ENCODE measurements around the gene PACS2. TPM values are rescaled to one million over a fixed set of nuclear protein-coding genes. Genes with fewer than 3 reads are reported as not detected.

PACS2 gene
- 53.4 and 61.7 TPM in 2 replicates for total RNA-seq

DNA sequence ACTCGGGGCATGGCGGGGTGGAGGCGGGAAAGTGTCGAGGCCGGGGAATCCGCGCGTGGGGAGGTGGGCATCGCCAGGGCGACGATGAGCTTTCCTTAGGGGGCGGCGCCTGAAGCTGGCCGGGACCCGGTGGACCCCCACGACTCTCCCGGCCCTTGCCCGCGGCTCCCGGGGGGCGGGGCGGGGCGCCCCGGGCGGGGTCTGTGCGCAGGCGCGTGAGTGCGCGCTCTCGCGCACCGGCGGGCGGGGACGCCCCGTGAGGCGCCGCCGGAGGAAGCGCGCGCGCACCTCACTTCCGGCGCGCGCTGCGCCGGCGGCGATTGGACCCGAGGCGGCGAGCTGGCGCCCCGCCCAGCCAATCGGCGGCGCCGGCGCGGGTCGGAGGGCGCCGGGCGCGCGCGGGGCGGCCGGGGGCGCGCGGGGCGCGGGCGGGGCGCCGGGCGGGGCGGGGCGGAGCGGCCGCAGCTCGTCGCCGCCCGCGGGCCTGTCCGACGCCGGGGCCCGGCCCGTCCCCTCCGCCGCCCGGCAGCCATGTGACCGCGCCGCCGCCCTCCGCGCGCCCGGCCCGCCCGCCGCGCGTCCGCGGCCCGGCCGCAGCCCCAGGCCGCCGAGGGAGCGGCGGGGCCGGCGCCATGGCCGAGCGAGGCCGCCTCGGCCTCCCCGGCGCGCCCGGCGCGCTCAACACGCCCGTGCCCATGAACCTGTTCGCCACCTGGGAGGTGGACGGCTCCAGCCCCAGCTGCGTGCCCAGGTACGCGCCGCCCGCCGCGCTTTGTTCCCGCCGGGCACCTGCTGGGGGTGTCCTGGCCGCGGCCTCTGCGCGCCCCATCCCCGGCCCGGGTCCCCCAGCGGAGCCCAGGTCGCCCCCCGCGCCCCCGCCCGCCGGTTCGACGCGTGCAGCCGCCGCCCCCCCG is at the start of gene PACS2:
Gene PACS2, plus strand, starts transcription at position 462 of the 914 bp plus-strand sequence. Its CDS starts 171 bp downstream, at position 633.

GRCh38 chr14:105300542-105301102 is 13.9 kb upstream of the PACS2 start, which contains the start of gene BRF1:
Gene BRF1, minus strand, starts transcription at chr14:105301001. Its CDS starts 372 bp downstream, at chr14:105300629.

DNA sequence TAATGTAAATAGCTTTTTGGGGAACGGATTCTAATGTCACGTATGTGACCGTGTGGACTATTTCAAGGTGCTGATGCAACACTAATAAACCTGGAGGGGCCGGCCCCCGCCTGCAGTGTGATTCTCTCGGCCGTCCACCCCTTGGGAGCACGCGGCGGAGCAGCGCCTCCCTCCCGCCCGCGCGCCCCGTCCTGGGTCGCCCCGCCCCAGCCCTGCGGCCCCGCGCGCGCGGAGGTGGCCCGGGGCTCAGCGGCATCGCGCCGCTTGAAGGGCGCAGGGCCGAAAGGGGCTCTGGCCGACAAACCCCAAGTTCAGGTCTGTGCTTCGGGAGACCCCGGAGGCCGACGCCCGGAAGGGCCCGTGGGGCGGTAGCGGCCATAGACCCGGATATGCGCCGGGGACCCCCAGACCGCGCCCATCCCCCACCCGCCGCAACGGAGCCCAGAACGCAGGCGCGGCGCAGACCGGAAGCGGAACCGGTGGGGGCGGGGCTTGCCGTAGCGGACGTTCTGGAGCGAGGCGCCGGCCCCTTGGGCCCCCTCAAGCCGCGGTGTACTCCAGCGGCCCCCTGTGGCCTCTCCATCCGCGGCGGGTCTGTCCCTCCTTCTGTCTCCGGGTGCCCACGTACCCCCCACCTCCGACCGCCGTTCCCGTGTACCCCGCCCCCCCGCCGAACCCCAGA is 83.6 kb downstream of the PACS2 start, which contains the start of gene TEX22:
Gene TEX22, plus strand, starts transcription at position 495 of the 682 bp plus-strand sequence. CDS start 803 bp downstream, outside the sequence.

GRCh38 chr14:105419195-105420091 is 104.9 kb downstream of the PACS2 start, which contains the start of gene MTA1:
Gene MTA1, plus strand, starts transcription at chr14:105419827. Its CDS starts 209 bp downstream, at chr14:105420036.

Other genes with a start within 250 kb of the PACS2 start
- 0.10 and 0.13 TPM in 2 replicates for gene GPR132, start 249.3 kb upstream of the PACS2 start, total RNA-seq
- gene JAG2, start 146.0 kb upstream of the PACS2 start, total RNA-seq = 52.0 TPM in 2 replicates
- 53.9 and 58.1 TPM in 2 replicates for gene NUDT14, start 133.4 kb upstream of the PACS2 start, total RNA-seq
- 82.2 and 88.0 TPM in 2 replicates for gene BTBD6, start 66.2 kb upstream of the PACS2 start, total RNA-seq
- 28.6 and 37.2 TPM in 2 replicates for gene BRF1, start 13.7 kb upstream of the PACS2 start, total RNA-seq
- not detected in 2 replicates for gene TEX22, start 83.8 kb downstream of the PACS2 start, total RNA-seq
- gene MTA1, start 105.1 kb downstream of the PACS2 start, total RNA-seq = 33.2 and 44.0 TPM in 2 replicates
- gene CRIP2, start 160.1 kb downstream of the PACS2 start, total RNA-seq = 408 and 431 TPM in 2 replicates
- 9.3 and 15.8 TPM in 2 replicates for gene CRIP1, start 172.1 kb downstream of the PACS2 start, total RNA-seq
- 24.1 and 31.2 TPM in 2 replicates for gene TEDC1, start 176.5 kb downstream of the PACS2 start, total RNA-seq
- gene TMEM121, start 211.8 kb downstream of the PACS2 start, total RNA-seq = 0.93 and 1.8 TPM in 2 replicates

Data from mammary microvascular endothelial cell (primary cell).